MM.1S (cell line): ENCODE measurements around the gene STAG3.

ENCODE experiments used
- DNase-seq: peaks from one replicate; pipeline ENCODE4 v3.0.0-alpha.2; 2015
- H2AFZ ChIP-seq: fragments of 300-600 bp; sonication (generic); 2 replicates; pipeline ENCODE4 v1.6.0; 2016; ENCODE audit warnings: antibody characterized with exemption, low read length
- H3F3A ChIP-seq: fragments of 300-600 bp; sonication (generic); 2 replicates; pipeline ENCODE4 v1.6.1; 2016; ENCODE audit warnings: mild to moderate bottlenecking, antibody characterized with exemption, low read length, moderate library complexity, mixed read lengths; ENCODE audit not compliant: insufficient read depth
- H3K27ac ChIP-seq: fragments of 300-600 bp; sonication (generic); 2 replicates; pipeline ENCODE4 v1.5.1; 2016; ENCODE audit warnings: mild to moderate bottlenecking, low read length
- H3K27me3 ChIP-seq: fragments of 300-600 bp; sonication (generic); replicated peaks from 2 replicates; pipeline ENCODE4 v1.6.0; 2016; ENCODE audit warnings: low read length; ENCODE audit not compliant: insufficient read depth
- H3K36me3 ChIP-seq: fragments of 300-600 bp; sonication (generic); replicated peaks from 2 replicates; pipeline ENCODE4 v1.6.1; 2016; ENCODE audit warnings: mild to moderate bottlenecking, low read length, mixed read lengths; ENCODE audit not compliant: insufficient read depth
- H3K4me1 ChIP-seq: fragments of 300-600 bp; sonication (generic); 2 replicates; pipeline ENCODE4 v1.6.1; 2016; ENCODE audit warnings: low read length, mixed read lengths
- H3K4me2 ChIP-seq: fragments of 300-600 bp; sonication (generic); 2 replicates; pipeline ENCODE4 v1.6.0; 2016; ENCODE audit warnings: low read depth, low read length
- H3K4me3 ChIP-seq: fragments of 300-600 bp; sonication (generic); 2 replicates; pipeline ENCODE4 v1.5.1; 2016; ENCODE audit warnings: low read length, mixed read lengths
- H3K79me2 ChIP-seq: fragments of 300-600 bp; sonication (generic); 2 replicates; pipeline ENCODE4 v1.6.1; 2016; ENCODE audit warnings: mixed run types, low read length, mixed read lengths
- H3K9ac ChIP-seq: fragments of 300-600 bp; sonication (generic); 2 replicates; pipeline ENCODE4 v1.6.1; 2016; ENCODE audit warnings: low read length, mixed read lengths
- H3K9me2 ChIP-seq: fragments of 300-600 bp; sonication (generic); replicated peaks from 2 replicates; pipeline ENCODE4 v1.6.1; 2016; ENCODE audit warnings: mild to moderate bottlenecking, low read length, mixed read lengths; ENCODE audit not compliant: insufficient read depth
- H3K9me3 ChIP-seq: fragments of 300-600 bp; sonication (generic); replicated peaks from 2 replicates; pipeline ENCODE4 v1.6.1; 2016; ENCODE audit warnings: mild to moderate bottlenecking, low read length, mixed read lengths; ENCODE audit not compliant: insufficient read depth
- H4K20me1 ChIP-seq: fragments of 300-600 bp; sonication (generic); 2 replicates; pipeline ENCODE4 v1.6.1; 2016; ENCODE audit warnings: mild to moderate bottlenecking, low read length, moderate library complexity, mixed read lengths; ENCODE audit not compliant: insufficient read depth
- EZH2 ChIP-seq: fragments of 300-600 bp; sonication (generic); optimal IDR thresholded peaks from 2 replicates; pipeline ENCODE3; 2017; ENCODE audit warnings: low read depth, mild to moderate bottlenecking, antibody characterized with exemption, low read length, mixed read lengths
- EZH2phosphoT487 ChIP-seq: fragments of 300-600 bp; sonication (generic); IDR thresholded peaks from 2 replicates; pipeline ENCODE4 v1.6.1; 2018; ENCODE audit warnings: antibody characterized with exemption, low read length
- TF ChIP-seq, protein P1 (sequence below): fragments of 300-600 bp; sonication (generic); IDR thresholded peaks from 2 replicates; pipeline ENCODE4 v1.5.1; 2016; ENCODE audit warnings: antibody characterized with exemption, low read length, mixed read lengths

STAG3 gene

GRCh38 chr7:100148225-100148558 is 29.5 kb upstream of the STAG3 start:
- Histone ChIP-seq H3K4me3 (peak overlapping the region; percentile 54), H4K20me1 (no peaks in the 10 kb centered on the region), H3K9me2 (no peaks in the 10 kb centered on the region), H3K27ac (peak overlapping the region; percentile 6; the same call in 1 of the 2 replicates), H3F3A (peaks cover 17% of the 10 kb centered on the region; the same call in 1 of the 2 replicates), H3K79me2 (peaks cover 18% of the 10 kb centered on the region), H3K36me3 (no peaks in the 10 kb centered on the region), H3K9me3 (no peaks in the 10 kb centered on the region), H3K4me2 (peak overlapping the region; percentile 73), H3K4me1 (peaks cover 10% of the 10 kb centered on the region), H2AFZ (peak overlapping the region; percentile 81), H3K9ac (peak overlapping the region; percentile 30; the same call in 1 of the 2 replicates), H3K27me3 (no peaks in the 10 kb centered on the region)
- TF ChIP-seq EZH2 (no peak), EZH2phosphoT487 (no peak)
- TF ChIP-seq, protein P1, sequence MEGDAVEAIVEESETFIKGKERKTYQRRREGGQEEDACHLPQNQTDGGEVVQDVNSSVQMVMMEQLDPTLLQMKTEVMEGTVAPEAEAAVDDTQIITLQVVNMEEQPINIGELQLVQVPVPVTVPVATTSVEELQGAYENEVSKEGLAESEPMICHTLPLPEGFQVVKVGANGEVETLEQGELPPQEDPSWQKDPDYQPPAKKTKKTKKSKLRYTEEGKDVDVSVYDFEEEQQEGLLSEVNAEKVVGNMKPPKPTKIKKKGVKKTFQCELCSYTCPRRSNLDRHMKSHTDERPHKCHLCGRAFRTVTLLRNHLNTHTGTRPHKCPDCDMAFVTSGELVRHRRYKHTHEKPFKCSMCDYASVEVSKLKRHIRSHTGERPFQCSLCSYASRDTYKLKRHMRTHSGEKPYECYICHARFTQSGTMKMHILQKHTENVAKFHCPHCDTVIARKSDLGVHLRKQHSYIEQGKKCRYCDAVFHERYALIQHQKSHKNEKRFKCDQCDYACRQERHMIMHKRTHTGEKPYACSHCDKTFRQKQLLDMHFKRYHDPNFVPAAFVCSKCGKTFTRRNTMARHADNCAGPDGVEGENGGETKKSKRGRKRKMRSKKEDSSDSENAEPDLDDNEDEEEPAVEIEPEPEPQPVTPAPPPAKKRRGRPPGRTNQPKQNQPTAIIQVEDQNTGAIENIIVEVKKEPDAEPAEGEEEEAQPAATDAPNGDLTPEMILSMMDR, result no peak
- no peak for DNase-seq

DNA sequence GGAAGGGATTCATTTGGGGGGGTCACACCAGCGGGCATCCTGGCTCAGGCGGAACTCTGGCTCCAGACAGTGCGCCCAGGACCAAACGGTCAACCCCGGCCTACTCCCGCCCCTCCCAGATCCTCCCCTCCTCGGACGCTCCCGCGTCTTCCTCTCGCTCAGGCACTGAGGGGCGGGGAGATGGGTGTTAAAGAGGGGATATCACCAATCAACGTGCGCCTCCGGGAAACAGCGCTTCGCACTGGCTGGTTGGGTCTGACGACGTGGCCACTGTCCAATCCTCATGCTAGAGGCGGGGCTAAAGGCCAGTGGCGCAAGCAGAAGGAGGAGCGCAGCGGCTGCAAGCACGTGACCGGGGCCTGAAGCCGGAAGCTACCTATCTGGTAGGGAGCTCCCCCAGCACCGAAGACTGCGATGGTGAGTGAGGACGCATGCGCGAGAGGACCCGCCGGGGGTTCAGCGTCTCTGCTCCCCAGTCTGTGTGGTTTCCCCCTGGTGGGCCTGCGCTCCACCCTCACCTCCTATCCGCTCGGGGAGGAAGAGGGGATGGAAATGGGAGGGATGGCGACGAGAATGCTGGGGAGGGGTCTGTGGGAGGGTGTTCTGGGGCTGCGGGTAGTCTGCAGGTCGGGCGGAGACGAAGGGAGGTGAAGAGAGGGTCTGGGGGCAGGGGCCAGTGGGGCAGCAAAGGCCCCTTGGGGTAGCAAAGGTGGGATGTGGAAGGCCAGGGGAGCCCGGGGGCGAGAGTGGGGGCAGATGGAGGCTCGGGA is 29.0 kb upstream of the STAG3 start, which contains the start of gene LAMTOR4:
Gene LAMTOR4, plus strand, starts transcription at position 360 of the 770 bp plus-strand sequence. Its CDS starts 55 bp downstream, at position 415.
- H4K20me1 ChIP-seq, result no peaks in the 10 kb centered on the region
- peak within 1 kb of the TSS; percentile 88 for H2AFZ ChIP-seq
- H3K27ac ChIP-seq, result peak within 1 kb of the TSS; percentile 51; the same call in 1 of the 2 replicates
- peaks cover 10% of the 10 kb centered on the region for H3K4me1 ChIP-seq
- H3K4me2 ChIP-seq, result peak within 1 kb of the TSS; percentile 93
- peak within 1 kb of the TSS; percentile 89 for H3K9ac ChIP-seq
- no peaks in the 10 kb centered on the region for H3K36me3 ChIP-seq
- peak; percentile 99 for DNase-seq
- H3K79me2 ChIP-seq, result peaks cover 19% of the 10 kb centered on the region
- no peaks in the 10 kb centered on the region for H3K27me3 ChIP-seq
- no peaks in the 10 kb centered on the region for H3K9me3 ChIP-seq
- H3K4me3 ChIP-seq, result peak within 1 kb of the TSS; percentile 85
- peaks cover 17% of the 10 kb centered on the region; the same call in 1 of the 2 replicates for H3F3A ChIP-seq
- TF ChIP-seq EZH2phosphoT487 (no peak), EZH2 (no peak)
- TF ChIP-seq, protein P1, result no peak
- H3K9me2 ChIP-seq, result no peaks in the 10 kb centered on the region

- no peak overlapping the region for H3K4me2 ChIP-seq
Measured at GRCh38 chr7:100152404-100152803, 25.3 kb upstream of the STAG3 start.

More at GRCh38 chr7:100152404-100152803, 25.3 kb upstream of the STAG3 start:
- peaks cover 17% of the 10 kb centered on the region for H3F3A ChIP-seq
- H3K36me3 ChIP-seq, result no peaks in the 10 kb centered on the region
- H4K20me1 ChIP-seq, result no peaks in the 10 kb centered on the region
- H3K27ac ChIP-seq, result no peak overlapping the region
- no peak for DNase-seq
- H3K27me3 ChIP-seq, result no peaks in the 10 kb centered on the region
- TF ChIP-seq, protein P1, result no peak
- TF ChIP-seq EZH2phosphoT487 (no peak), EZH2 (no peak)
- no peak overlapping the region for H2AFZ ChIP-seq
- H3K9ac ChIP-seq, result no peak overlapping the region
- no peak overlapping the region for H3K4me3 ChIP-seq
- H3K9me3 ChIP-seq, result no peaks in the 10 kb centered on the region
- peaks cover 14% of the 10 kb centered on the region for H3K4me1 ChIP-seq
- H3K9me2 ChIP-seq, result no peaks in the 10 kb centered on the region
- H3K79me2 ChIP-seq, result peaks cover 35% of the 10 kb centered on the region
